Frontal cortex (tissue), 4 donors: ENCODE data around the gene ZZZ3. TPM values are rescaled to one million over a fixed set of nuclear protein-coding genes. Genes with fewer than 3 reads are reported as not detected.
"Not testable (repeated sequence)": the region's sequence is repeated elsewhere in the genome, so short reads cannot be mapped to it uniquely, and the experiment has no call there.

Experiments used
- DNase-seq, 2 donors: peaks; one replicate each; pipeline ENCODE4 v3.0.0; 2012; ENCODE audit warnings: low spot score in 2 of 2
- FAIRE-seq: peaks from 2 replicates; lab custom pipeline; 2012; peaks lifted over from hg19 to GRCh38; lab: Jason Lieb, UNC
- total RNA-seq: library from RNA; depleted of rRNA; stranded (reverse); fragments of >200 nt; gene quantifications from one replicate; pipeline ENCODE4 v1.2.3, GENCODE V29; 2014
- donor health status: control.
- donor health status: control.
- donor health status: control.

The ZZZ3 gene
- total RNA-seq, 1 donor from 2014 or later: 134 TPM

- FAIRE-seq (no peak), DNase-seq (no peak)
These were observed 10.1 kb downstream of the ZZZ3 start for GRCh38 chr1:77672374-77672773.

GRCh38 chr1:77671836-77672235 is 10.6 kb downstream of the ZZZ3 start:
- FAIRE-seq (no peak), DNase-seq (no peak)

GRCh38 chr1:77670330-77670729 is 12.1 kb downstream of the ZZZ3 start:
- DNase-seq (no peak), FAIRE-seq (no peak)

- FAIRE-seq (no peak), DNase-seq (no peak)
These were observed 13.5 kb downstream of the ZZZ3 start for GRCh38 chr1:77668924-77669449.

GRCh38 chr1:77664939-77665516 is 17.4 kb downstream of the ZZZ3 start:
- FAIRE-seq: no peak
- DNase-seq: no peak

- no peak for FAIRE-seq
These were observed 20.8 kb downstream of the ZZZ3 start for GRCh38 chr1:77661696-77662095.

GRCh38 chr1:77659879-77660593 is 22.4 kb downstream of the ZZZ3 start:
- FAIRE-seq: no peak
- no peak for DNase-seq

More at GRCh38 chr1:77661696-77662095, 20.8 kb downstream of the ZZZ3 start:
- DNase-seq: no peak

GRCh38 chr1:77658271-77658670 is 24.2 kb downstream of the ZZZ3 start:
- FAIRE-seq: no peak

GRCh38 chr1:77655431-77655974 is 27.0 kb downstream of the ZZZ3 start:
- DNase-seq (no peak), FAIRE-seq (no peak)

More at GRCh38 chr1:77658271-77658670, 24.2 kb downstream of the ZZZ3 start:
- no peak for DNase-seq

GRCh38 chr1:77652970-77653516 is 29.4 kb downstream of the ZZZ3 start:
- no peak for DNase-seq
- no peak for FAIRE-seq

- DNase-seq (no peak), FAIRE-seq (no peak)
These were observed 30.2 kb downstream of the ZZZ3 start for GRCh38 chr1:77652268-77652667.

GRCh38 chr1:77649127-77649526 is 33.3 kb downstream of the ZZZ3 start:
- FAIRE-seq: no peak

GRCh38 chr1:77646224-77646623 is 36.2 kb downstream of the ZZZ3 start:
- FAIRE-seq, DNase-seq: not testable (repeated sequence)

More at GRCh38 chr1:77649127-77649526, 33.3 kb downstream of the ZZZ3 start:
- no peak for DNase-seq

- DNase-seq (no peak), FAIRE-seq (no peak)
These were observed 39.0 kb downstream of the ZZZ3 start for GRCh38 chr1:77643456-77643855.

- DNase-seq (no peak), FAIRE-seq (no peak)
These were observed 39.5 kb downstream of the ZZZ3 start for GRCh38 chr1:77642941-77643340.

- DNase-seq (no peak), FAIRE-seq (no peak)
These were observed 40.3 kb downstream of the ZZZ3 start for GRCh38 chr1:77642196-77642595.

- DNase-seq (no peak), FAIRE-seq (no peak)
These were observed 42.8 kb downstream of the ZZZ3 start for GRCh38 chr1:77639557-77640069.

GRCh38 chr1:77639056-77639455 is 43.4 kb downstream of the ZZZ3 start:
- no peak for DNase-seq
- no peak for FAIRE-seq

GRCh38 chr1:77636864-77637263 is 45.6 kb downstream of the ZZZ3 start:
- DNase-seq (no peak), FAIRE-seq (no peak)
